ENCODE results near the gene REG3A. TPM values are rescaled to one million over a fixed set of nuclear protein-coding genes. Genes with fewer than 3 reads are reported as not detected.

The REG3A gene
- polyA plus RNA-seq, 3 donors, result 0.36 to 502 (median 1.2) TPM

DNA sequence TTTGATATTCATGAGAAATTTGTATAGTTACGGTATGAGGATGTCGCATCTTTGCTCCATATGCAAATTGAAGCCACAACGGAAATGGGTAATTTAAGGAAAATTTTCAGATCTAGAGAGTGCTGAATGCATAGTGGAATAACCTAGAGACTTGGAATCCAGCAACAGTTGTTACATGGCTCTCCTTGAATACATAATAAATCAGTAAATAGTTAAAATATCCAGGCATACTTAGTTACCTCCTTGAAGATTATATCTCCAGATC lies 33.9 kb downstream of the REG3A start:
- 50 to 98% (median 89%) methylated on average over 3 of the region's 3 CpGs for WGBS, 3 donors
- H3K27ac ChIP-seq (ENCODE audit: low read depth, low read length), result no peak overlapping the region

DNA sequence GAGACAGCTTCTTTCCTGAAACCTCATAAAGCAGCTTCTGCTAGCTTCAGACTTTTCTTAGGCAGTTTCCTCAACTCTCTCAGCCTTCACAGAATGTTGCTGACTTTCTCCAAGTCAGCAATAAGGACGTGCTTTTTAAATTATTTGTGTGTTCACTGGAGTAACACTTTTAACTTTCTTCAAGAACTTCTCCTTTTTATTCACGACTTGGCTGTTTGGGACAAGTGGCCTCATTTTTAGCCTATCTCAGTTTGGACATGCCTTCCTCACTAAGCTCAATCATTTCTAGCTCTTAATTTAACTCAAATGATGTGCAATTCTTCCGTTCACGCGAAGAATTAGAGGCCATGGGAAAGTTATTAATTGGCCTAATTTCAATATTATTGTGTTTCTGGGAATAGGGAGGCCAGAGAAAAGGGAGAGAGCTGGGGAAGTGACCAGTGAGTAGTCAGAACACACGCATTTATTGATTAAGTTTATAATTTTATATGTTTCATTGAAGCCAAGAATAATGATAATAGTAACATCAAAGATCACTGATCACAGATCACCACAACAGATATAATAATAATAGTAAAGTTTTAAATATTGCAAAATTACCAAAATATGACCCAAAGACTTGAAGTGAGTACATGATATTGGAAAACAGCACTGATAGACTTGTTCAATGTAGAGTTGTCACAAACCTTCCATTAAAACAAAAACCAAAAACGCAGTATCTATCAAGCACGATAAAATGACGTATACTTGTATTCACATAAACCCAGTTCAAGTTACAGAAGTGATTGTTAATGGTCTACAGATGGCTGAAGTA lies 34.4 kb downstream of the REG3A start:
- WGBS, 3 donors, result 37 to 68% (median 56%) methylated on average over 9 of the region's 9 CpGs
- no peak overlapping the region for H3K27ac ChIP-seq (ENCODE audit: low read depth, low read length)

DNA sequence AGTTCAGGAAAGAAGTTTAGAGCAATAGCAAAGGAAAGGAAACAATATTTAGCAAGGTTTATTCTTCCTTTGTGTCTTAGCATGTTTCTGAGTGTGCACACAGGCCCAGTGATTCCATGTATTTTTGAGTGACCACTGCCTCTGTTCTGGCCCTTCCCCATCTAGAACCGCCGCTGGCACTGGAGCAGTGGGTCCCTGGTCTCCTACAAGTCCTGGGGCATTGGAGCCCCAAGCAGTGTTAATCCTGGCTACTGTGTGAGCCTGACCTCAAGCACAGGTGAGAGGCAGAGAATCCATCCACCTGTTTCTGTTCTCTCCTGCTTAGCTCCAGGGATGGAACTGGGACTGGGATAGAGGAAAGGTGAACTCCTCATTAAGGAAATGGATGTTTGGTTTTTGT lies 36.9 kb downstream of the REG3A start:
- 47 to 94% (median 93%) methylated on average over 2 of the region's 2 CpGs for WGBS, 3 donors
- H3K27ac ChIP-seq (ENCODE audit: low read depth, low read length), result no peak overlapping the region

DNA sequence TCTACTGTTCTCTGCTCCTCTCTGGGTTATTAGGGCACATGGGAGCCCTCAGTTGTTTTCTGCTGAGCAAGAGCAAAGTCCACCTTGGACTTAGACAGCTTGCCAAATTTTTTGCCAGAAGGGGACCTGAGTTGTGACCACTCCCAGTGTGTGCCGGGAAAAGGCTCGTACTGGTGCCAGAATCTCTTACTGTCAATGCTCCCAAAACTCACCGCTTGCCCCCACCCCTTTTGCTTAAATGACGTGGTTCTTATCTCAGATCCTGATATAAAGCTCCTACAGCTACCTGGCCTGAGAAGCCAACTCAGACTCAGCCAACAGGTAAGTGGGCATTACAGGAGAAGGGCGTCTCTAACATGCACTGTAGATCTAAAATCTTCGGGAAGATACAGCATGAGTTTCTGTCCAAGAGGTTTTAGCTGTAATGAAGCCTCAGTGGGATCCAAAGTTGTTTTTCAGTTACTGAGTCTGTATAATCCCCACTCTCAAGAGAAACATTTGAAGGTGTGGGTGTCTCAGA lies 39.3 kb downstream of the REG3A start, which contains the start of gene REG1A:
REG1A (plus strand) TSS at position 295 of the 520 bp plus-strand sequence. CDS start 374 bp downstream, outside the sequence.
- no peak within 1 kb of the TSS for H3K27ac ChIP-seq (ENCODE audit: low read depth, low read length)
- 29 to 69% (median 68%) methylated on average over 6 of the region's 6 CpGs for WGBS, 3 donors

DNA sequence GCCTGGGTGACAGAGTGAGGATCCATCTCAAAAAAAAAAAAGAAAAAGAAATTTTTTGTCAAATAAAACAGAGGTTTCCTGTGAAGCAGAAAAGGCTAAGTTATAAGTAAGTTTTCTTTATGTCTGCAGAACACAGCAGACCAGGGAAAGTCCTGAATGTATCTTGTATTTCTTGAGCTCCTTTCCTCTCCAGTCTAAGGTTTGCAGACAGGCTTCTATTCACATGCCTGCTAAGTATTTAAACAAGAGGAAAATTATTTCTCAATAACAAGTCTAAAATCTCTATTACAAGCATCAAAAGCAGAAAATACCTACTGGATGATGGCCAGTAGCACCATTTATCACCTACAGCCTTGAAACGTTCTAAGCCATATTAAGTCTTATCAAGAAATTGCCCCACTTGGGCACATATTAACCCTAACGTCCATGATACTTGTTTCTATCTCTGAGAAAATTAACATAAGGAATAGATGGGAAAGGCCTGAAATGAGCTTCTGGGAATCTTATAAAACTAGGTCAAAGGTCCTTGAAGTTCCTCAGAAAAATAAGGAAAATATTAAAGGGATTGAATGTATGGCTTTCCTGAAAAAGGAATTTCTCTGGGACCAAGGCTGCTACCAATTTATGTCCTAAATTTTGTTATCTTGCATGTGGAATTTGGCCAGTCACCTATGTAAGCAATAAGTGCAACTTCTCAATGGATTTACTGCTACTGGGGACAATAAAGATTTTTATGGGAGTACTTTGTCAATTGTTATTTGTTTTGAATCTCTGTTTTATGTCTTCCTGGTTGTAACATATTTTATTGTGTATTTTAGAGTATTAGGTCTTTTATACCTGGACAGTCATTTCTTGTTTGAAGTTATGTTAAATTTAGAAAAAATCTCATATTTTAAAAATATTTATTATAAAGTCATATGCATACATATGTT lies 42.3 kb downstream of the REG3A start:
- H3K27ac ChIP-seq (ENCODE audit: low read depth, low read length), result no peak overlapping the region
- 17 to 63% (median 47%) methylated on average over 2 of the region's 2 CpGs for WGBS, 3 donors

DNA sequence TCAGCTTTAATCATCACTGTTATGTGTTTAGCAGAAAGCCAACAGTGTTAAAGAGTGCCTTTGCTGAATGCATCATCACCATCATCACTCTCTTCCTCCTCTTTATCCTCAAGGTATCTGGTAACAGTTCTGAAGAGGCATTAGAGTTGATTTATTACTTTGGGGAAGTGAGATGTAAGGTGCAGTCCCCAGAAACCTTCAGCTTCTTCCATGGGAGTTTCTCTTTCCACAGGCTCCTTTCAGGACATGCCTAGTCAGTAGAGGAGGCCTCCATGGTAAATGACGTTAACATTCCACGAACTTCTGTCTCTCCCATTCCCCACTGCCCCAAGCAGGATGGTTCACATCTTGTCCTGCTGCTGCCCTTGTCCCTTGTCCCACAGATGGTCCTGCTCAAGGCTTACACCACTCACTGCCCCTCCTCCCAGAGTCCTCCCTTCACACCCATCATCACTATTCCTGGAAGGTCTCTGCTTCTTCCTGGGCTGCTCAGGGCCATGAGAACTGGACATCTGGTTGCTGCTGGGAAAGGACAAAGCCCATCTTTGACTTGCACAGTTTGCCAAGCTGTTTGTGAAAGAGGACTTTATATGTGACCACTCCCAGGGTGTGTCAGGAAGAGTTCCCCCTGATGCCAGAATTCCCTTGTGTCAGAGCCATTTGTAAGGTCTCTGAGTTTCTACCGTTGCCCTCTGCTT lies 44.6 kb downstream of the REG3A start:
- 29 to 72% (median 64%) methylated on average over 3 of the region's 3 CpGs for WGBS, 3 donors
- no peak overlapping the region for H3K27ac ChIP-seq (ENCODE audit: low read depth, low read length)

DNA sequence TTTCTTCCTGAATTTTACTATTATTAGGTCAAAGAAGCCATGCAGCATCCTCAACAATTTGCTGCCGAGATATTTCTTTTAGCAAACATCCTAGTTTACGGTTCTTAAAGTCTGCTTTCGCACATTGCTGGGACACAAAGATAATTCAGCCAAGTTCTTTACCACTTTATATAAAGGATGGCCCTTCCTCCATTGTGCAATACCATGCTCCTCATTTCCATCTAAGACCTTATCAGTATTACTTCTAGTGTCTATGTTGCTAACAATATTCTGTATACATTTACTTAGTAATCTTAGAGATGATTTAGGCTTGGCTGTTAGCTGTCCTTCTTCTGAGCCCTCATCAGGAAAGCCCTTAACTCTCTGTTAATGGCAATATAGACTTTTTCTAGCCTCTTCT lies 47.3 kb downstream of the REG3A start:
- no peak overlapping the region for H3K27ac ChIP-seq (ENCODE audit: low read depth, low read length)
- 94 to 95% (median 94%) methylated on average over 3 of the region's 3 CpGs for WGBS, 3 donors

Other genes with a start within 250 kb of the REG3A start
- gene REG3G, start 134.1 kb downstream of the REG3A start, polyA plus RNA-seq, result 1,000 to 10,000 TPM in 1 of 3 donors, 1 to 10 TPM in 1, under 1 TPM in 1; 0.56 to 3,705 (median 1.0) TPM
- gene REG1B, start 71.8 kb downstream of the REG3A start, polyA plus RNA-seq, result over 10,000 TPM in 1 of 3 donors, 10 to 100 TPM in 1, 1 to 10 TPM in 1; 7.2 to 24,061 (median 17.0) TPM
- over 10,000 TPM in 1 of 3 donors, 10 to 100 TPM in 2; 46.4 to 98,098 (median 51.5) TPM for gene REG1A, start 39.3 kb downstream of the REG3A start, polyA plus RNA-seq